Endothelial cell (in vitro differentiated cells): ENCODE results near the gene KMT2C. TPM values are rescaled to one million over a fixed set of nuclear protein-coding genes. Genes with fewer than 3 reads are reported as not detected.

ENCODE experiments used
- DNase-seq: peaks from one replicate; pipeline ENCODE4 v3.0.0; 2021; ENCODE audit warnings: low spot score
- H3K27ac Mint-ChIP-seq: one replicate; pipeline ENCODE4 v1.8.0; 2021; ENCODE audit warnings: mixed read lengths, inconsistent platforms; ENCODE audit not compliant: unreplicated experiment
- H3K27me3 Mint-ChIP-seq: one replicate; pipeline ENCODE4 v1.8.0; 2021; ENCODE audit warnings: mild to moderate bottlenecking, moderate library complexity, mixed read lengths, inconsistent platforms; ENCODE audit not compliant: unreplicated experiment
- H3K36me3 Mint-ChIP-seq: one replicate; pipeline ENCODE4 v1.8.0; 2021; ENCODE audit warnings: mild to moderate bottlenecking, low read depth, mixed read lengths, inconsistent platforms; ENCODE audit not compliant: unreplicated experiment
- H3K4me1 Mint-ChIP-seq: one replicate; pipeline ENCODE4 v1.8.0; 2021; ENCODE audit warnings: mild to moderate bottlenecking, mixed read lengths, inconsistent platforms; ENCODE audit not compliant: unreplicated experiment
- H3K4me3 Mint-ChIP-seq: one replicate; pipeline ENCODE4 v1.8.0; 2021; ENCODE audit warnings: mild to moderate bottlenecking, mixed read lengths, inconsistent platforms; ENCODE audit not compliant: unreplicated experiment
- H3K9me3 Mint-ChIP-seq: one replicate; pipeline ENCODE4 v1.8.0; 2021; ENCODE audit warnings: mixed read lengths, inconsistent platforms; ENCODE audit not compliant: unreplicated experiment
- CTCF ChIP-seq: fragments of 200-600 bp; sonication (generic); IDR thresholded peaks from one replicate; pipeline ENCODE4 v1.5.0; 2021; ENCODE audit warnings: antibody characterized with exemption; ENCODE audit not compliant: unreplicated experiment
- total RNA-seq: library from RNA; stranded (reverse); fragmentation: NEBNext Ultra II Directional; extraction: Animal tissue kit (Norgen Biotek cat#: 25700); gene quantifications from one replicate; pipeline ENCODE4 v1.2.1, GENCODE V29; 2021; ENCODE audit not compliant: unreplicated experiment

The KMT2C gene
- total RNA-seq, 1 donor from 2014 or later = 59.8 TPM

GRCh38 chr7:152347888-152348287 is 87.9 kb downstream of the KMT2C start:
- Mint-ChIP-seq H3K36me3 (peaks cover 31% of the 10 kb centered on the region), H3K4me3 (no peak overlapping the region), H3K9me3 (no peaks in the 10 kb centered on the region), H3K4me1 (no peaks in the 10 kb centered on the region), H3K27me3 (peaks cover 2% of the 10 kb centered on the region), H3K27ac (no peak overlapping the region)
- no peak for DNase-seq
- no peak for TF ChIP-seq CTCF

GRCh38 chr7:152344253-152344652 is 91.5 kb downstream of the KMT2C start:
- Mint-ChIP-seq H3K4me3 (no peak overlapping the region), H3K4me1 (no peaks in the 10 kb centered on the region), H3K27ac (no peak overlapping the region)

GRCh38 chr7:152342796-152343195 is 93.0 kb downstream of the KMT2C start:
- H3K4me3 Mint-ChIP-seq = no peak overlapping the region
- H3K36me3 Mint-ChIP-seq = peaks cover 6% of the 10 kb centered on the region
- H3K9me3 Mint-ChIP-seq = no peaks in the 10 kb centered on the region
- no peak overlapping the region for H3K27ac Mint-ChIP-seq
- TF ChIP-seq CTCF = no peak
- no peak for DNase-seq
- H3K4me1 Mint-ChIP-seq = no peaks in the 10 kb centered on the region
- no peaks in the 10 kb centered on the region for H3K27me3 Mint-ChIP-seq

More at GRCh38 chr7:152344253-152344652, 91.5 kb downstream of the KMT2C start:
- TF ChIP-seq CTCF = no peak
- Mint-ChIP-seq H3K9me3 (no peaks in the 10 kb centered on the region), H3K36me3 (peaks cover 18% of the 10 kb centered on the region), H3K27me3 (peaks cover 2% of the 10 kb centered on the region)
- DNase-seq = no peak

- H3K27ac Mint-ChIP-seq = no peak overlapping the region
- TF ChIP-seq CTCF = no peak
- H3K36me3 Mint-ChIP-seq = no peaks in the 10 kb centered on the region
- no peak overlapping the region for H3K4me3 Mint-ChIP-seq
- DNase-seq = no peak
- no peaks in the 10 kb centered on the region for H3K9me3 Mint-ChIP-seq
- no peaks in the 10 kb centered on the region for H3K4me1 Mint-ChIP-seq
- H3K27me3 Mint-ChIP-seq = no peaks in the 10 kb centered on the region
Observed at GRCh38 chr7:152341914-152342236, 93.9 kb downstream of the KMT2C start.

- Mint-ChIP-seq H3K4me1 (no peaks in the 10 kb centered on the region), H3K4me3 (no peak overlapping the region), H3K9me3 (no peaks in the 10 kb centered on the region), H3K27ac (no peak overlapping the region), H3K27me3 (no peaks in the 10 kb centered on the region), H3K36me3 (no peaks in the 10 kb centered on the region)
- TF ChIP-seq CTCF = no peak
- peak; percentile 22 for DNase-seq
Observed at GRCh38 chr7:152341039-152341913, 94.5 kb downstream of the KMT2C start.
